OCI-M2 (cell line): ENCODE measurements around the gene TTLL11.
"Not testable (repeated sequence)": the region's sequence is repeated elsewhere in the genome, so short reads cannot be mapped to it uniquely, and the experiment has no call there.

Experiments used
- DNase-seq: peaks from one replicate; lab custom pipeline; 2025; ENCODE audit not compliant: unreplicated experiment; lab: John Stamatoyannopoulos, UW

The TTLL11 gene

DNA sequence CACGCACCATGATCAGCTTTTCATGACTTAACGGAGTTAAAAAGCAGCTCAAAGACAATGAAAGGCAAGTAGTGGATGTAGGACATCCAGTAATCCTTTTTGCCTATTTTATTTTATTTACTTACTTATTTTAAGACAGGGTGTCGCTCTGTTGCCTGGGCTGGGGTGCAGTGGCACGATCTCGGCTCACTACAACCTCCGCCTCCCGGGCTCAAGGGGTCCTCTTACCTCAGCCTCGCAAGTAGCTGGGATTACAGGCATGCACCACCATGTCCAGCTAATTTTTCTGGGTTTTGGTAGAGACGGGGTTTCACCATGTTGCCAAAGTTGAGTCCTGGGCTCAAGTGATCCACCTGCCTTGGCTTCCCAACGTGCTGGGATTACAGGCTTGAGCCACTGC is 292.7 kb downstream of the TTLL11 start:
- no peak for DNase-seq

DNA sequence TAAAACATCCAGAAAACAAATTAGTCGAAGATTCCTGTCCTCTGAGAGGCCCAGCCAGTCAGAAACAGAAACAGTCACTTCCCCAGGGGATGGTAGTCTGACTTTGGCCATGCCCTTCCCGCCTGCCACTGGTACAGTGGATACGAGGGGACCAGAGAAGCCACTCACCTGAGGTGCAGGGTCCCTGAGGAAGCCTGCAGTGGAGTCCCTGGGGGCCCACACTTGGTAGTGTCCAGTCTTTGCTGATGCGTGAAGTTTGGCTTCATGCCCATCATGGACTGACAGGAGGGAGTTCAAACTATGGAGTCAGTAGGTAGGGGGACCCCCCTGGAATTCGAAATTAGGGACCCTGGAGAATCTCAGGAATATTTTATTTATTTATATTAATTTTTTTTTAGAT is 294.2 kb downstream of the TTLL11 start:
- no peak for DNase-seq

DNA sequence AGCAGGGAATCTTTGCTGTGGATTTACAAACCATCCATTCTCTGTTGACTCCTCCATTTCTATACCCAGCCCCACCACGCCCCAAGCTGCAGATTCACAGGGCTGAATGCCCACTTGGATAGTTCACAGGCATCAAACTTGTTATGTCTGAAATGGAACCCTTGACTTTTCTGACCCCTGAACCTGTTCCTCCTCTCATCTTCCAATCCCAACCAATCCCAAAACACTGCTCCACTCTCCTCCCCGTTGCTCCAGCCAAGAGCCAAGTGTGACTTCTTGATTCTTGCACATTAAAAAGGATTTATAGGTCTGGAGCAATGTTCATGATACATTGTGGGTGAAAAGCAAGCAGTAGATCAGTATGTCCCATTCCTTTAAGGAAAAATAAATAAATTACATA is 296.0 kb downstream of the TTLL11 start:
- no peak for DNase-seq

GRCh38 chr9:121794334-121794733 is 298.8 kb downstream of the TTLL11 start:
- not testable (repeated sequence) for DNase-seq

- DNase-seq: not testable (repeated sequence)
Measured at GRCh38 chr9:121792476-121792875, 300.6 kb downstream of the TTLL11 start.

DNA sequence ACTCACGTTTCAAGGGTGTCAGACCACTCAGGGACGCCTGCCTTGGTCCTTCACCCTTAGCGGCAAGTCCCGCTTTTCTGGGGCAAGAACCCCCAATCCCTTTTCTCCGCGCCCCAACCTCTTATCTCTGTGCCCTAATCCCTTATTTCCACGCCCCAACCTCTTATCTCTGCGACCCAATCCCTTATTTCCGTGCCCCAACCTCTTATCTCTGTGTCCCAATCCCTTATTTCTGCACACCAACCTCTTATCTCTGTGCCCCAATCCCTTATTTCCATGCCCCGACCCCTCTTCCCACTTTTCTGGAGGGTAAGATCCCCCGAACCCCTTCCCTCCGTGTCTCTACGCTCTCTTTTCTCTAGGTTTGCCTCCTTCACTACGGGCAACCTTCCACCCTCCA is 302.3 kb downstream of the TTLL11 start:
- DNase-seq: no peak

GRCh38 chr9:121788686-121789366 is 304.3 kb downstream of the TTLL11 start:
- DNase-seq: no peak

DNA sequence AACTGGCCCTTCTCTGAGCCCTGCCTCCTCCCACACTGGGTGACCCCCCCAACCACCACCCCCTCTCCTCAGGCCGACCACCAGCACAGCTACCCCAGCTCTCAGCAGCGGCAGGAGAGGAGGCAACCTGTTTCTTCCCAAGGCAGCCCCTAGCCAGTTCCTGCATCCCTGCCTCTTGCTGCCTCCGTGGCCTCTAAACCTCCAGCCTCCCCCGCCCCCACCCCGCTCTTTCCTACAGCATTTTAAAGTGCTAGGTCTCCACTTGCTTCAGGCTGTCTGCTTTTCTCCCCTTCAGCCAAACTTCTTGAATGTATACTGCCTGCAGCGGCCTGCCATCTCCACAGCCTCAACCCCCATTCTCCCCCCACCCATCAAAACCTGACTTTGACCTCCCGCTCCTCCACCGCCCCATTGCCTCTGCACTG is 306.1 kb downstream of the TTLL11 start:
- DNase-seq: no peak

DNA sequence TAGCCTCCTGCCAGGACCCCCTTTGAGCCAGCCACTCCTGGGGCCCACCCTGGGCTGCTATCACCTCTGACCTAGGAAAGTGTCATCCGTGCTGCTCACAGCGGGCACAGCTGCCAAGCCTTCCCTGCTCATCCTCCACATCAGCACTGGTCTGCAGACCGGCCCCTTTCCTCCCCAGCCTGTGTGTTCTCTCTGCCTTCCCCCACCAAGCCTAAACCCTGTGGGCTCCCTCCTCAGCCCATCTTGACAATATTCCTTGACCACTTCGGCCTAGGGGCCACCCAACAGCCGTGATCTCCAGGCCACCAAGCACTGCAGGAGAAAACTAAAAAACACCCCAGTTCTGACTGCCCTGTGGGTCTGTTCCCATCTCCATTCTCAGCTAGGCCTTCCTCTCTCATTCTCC is 306.6 kb downstream of the TTLL11 start:
- DNase-seq: no peak

DNA sequence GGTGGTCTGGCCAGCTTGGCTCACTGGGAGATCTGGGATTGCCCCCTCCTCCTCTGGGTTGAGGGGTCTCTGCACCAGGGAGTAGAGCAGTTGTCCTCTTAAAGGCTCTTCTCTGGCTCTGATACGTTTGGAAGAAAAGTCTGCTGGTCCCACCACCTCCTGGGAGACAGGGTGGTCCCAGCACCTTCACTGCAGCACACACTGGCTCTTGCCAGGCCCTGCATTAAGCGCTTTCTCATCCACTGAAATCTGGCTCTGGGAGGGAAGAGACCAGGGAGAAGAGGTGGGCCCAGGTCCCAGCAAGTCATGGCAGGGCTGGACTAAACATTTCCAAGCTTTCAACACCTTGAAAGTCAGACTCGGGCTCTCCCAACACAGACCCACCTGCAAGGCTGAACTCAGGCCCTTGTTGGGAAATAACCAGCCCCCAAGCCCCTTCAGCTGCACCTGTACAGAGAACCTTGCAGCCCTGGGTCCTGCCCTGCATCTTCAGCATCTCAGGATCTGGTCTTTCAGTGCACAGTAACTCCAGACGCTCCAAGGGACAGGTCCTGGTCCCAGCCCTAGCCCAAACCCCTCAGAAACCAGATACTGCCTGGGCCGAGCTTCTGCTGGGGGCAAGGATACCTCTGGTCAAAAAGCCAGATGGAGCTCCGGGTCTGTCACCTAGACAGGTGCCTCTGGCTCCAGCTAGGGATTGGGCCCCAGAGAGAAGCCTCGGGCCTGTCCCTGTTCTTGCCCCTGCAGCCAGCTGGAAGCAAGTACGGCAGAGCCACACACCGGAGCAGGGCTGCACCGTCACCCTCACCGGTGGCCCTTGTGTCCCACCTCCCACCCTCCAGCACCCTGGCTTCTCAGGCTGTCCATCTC is 307.2 kb downstream of the TTLL11 start:
- no peak for DNase-seq

DNA sequence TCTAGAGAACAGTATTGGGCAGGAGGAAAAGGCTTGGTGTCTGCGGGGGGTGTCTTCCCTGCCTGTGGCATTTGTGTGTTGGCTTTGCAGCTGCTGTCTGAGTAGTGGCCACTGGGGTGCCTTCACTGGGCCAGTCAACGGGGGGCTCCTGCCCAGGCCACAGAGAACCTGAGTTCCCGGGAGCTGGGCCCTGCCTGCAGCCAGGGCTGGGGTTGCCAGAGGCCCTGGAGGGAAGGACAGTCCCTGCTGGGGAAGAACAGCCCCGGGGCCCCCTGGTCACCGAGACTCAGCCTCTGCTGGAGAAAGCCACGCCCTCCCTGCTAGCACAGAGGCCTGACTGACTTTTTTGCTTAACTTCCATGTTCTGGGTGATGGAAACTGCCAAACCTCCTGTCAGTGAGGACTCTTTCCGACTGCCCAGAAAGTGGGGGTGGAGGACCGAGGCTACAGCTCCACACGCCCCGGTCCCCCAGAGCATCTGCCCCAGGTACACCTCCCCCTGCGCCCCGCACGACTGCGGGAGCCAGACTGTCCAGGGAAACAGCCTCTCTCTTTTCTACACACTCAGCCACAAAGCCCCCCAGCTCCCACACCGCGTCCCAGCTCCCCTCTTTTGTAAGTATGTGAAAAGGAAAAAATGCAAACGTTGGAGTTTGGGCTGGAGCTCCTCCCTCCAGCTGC is 308.2 kb downstream of the TTLL11 start:
- no peak for DNase-seq

GRCh38 chr9:121783521-121784507 is 309.3 kb downstream of the TTLL11 start:
- no peak for DNase-seq

- no peak for DNase-seq
Measured at GRCh38 chr9:121783111-121783510, 310.0 kb downstream of the TTLL11 start.

GRCh38 chr9:121782514-121783110 is 310.5 kb downstream of the TTLL11 start:
- DNase-seq: no peak

DNA sequence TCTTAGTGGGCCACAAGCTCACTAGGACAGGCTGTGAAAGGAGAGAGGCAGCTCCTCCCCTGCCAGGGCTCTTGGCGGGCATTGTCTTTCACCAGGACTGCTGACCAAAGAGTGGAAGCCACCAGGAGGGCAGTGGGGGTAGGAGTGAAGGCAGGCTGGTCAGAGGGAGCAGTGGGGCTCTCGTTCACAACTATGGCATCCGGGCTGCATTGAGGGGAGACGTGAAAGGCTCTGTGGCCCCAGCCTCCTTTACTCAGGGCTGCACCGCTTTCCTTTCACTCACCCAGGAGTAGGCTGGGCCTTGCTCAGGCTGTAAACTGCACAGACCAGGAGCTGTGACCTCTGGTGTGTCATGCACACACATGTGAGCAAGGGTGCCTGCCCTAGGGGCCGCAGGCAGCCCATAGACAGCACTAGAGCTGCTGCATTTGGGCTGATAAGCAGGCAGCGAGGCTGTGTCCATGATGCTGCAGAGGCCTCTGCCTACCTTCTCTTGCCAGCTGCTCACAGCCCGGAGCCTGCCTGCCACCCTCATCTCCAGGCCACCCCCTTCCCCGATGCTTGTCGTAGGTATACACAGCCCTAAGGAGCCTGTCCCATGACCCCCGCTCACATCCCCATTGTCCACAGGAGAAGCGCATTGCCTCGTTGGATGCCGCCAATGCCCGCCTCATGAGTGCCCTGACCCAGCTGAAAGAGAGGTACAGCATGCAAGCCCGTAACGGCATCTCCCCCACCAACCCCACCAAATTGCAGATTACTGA is 311.2 kb downstream of the TTLL11 start:
- no peak for DNase-seq

DNA sequence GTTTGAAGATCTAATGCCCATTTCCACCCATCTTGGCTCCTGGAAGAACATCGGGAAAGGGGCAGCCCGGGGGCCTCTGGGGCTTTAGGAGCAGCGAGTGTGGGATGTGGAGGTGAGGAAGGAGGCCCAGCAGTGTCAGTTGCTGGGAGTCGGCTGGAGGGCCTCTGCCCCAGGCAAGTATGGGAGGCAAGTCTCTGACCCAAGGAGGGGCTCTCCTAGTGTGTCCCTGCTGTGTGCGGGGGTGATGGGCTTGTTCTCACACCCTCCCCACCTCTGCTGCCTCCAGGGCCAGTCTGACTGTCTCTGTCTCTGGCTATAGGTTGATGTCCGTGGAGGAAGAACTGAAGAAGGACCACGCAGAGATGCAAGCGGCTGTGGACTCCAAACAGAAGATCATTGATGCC is 312.0 kb downstream of the TTLL11 start:
- no peak for DNase-seq

DNA sequence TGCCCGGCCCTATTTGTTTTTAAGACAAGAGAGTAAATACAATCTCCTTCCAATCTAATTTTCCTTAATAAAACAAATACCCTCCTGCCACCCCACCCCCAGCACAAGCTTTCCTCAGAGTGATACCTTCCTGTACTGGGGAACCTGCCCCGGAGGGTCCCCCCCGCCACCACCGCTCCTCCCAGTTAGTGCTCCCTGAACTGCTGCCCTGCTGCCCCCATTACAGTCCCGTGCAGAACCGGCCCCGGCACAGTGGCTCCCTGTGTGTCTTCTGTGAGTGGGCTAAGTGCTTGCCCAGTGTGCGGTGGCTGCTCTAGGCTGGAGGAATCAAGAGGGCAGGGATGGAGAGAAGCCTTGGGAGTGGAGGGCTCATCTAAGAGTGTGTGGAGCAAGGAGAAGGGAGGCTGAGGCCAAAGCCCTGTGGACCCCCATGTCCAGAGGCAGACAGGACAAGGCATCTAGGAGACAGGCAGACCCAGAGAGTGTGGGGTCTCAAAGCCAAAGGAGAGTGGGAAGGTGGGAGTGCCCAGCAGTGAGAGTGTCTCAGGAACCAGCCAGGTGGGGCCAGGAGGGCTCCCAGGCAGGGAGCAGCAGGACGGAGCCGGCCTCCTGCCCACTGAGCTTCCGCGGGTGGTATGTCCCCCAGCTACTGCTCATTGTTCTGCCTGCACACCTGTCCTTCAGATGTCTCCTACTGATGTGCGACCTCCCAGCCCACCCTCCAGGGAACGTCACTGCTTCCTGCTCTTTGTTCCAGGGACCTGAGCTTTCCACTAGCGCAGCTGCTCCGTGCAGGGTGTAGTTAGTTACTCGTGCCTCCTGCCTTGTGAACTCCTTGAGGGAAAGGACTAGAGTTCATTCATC is 312.7 kb downstream of the TTLL11 start:
- DNase-seq: no peak

DNA sequence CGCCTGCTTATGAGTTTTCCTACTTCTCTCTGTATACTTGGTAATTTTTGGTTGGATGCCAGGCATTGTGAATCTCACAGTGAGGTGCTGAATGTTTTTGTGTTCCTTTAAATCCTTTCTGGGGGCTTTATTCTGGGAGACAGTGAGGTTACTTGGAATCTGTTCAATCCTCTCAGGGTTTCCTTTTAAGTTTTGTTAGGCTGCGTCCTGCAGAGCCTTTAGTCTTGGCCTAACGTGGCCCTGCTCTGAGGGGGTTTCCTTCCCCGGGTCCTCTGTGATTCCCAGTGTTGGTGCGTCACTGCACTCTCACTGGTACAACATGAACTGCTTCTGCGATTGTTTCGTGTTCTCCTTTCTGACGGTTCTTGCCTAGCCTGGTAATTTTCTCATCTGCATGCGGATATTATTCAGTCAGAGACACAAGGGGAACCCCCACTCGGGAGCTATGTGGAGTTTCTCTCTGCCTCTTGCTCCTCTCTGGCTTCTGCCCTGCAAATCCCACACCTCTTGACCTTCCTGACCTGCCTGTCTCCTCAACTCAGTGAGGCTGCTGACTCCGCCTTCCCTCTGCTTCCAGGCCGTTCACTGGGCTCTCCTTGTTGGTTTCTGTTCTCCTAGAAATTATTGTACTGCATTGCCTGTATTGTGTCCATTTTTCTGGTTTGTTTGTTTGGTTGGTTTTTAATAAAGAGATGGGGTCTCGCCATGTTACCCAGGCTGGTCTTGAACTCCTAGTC is 313.6 kb downstream of the TTLL11 start:
- no peak for DNase-seq
